Astrocyte (in vitro differentiated cells and primary cell): ENCODE data around the gene FBXL16. TPM values are rescaled to one million over a fixed set of nuclear protein-coding genes. Genes with fewer than 3 reads are reported as not detected.

Source experiments
- DNase-seq: peaks from one replicate; pipeline ENCODE4 v3.0.0-alpha.2; 2010; ENCODE audit warnings: low read depth
- FAIRE-seq: peaks from 2 replicates; lab custom pipeline; 2011; peaks lifted over from hg19 to GRCh38; lab: Jason Lieb, UNC
- H2AFZ ChIP-seq: 2 replicates; pipeline ENCODE4 v1.6.0; 2012; ENCODE audit warnings: low read depth, low read length, inconsistent platforms
- H3K27ac ChIP-seq: 2 replicates; pipeline ENCODE4 v1.5.1; 2011; ENCODE audit warnings: low read depth, low read length, inconsistent platforms
- H3K27me3 ChIP-seq: 2 replicates; pipeline ENCODE4 v1.6.0; 2011; ENCODE audit warnings: low read length, inconsistent platforms; ENCODE audit not compliant: insufficient read depth
- H3K36me3 ChIP-seq: 2 replicates; pipeline ENCODE4 v1.5.1; 2011; ENCODE audit warnings: low read length, inconsistent platforms; ENCODE audit not compliant: insufficient read depth
- H3K4me1 ChIP-seq: 2 replicates; pipeline ENCODE4 v1.5.1; 2011; ENCODE audit warnings: low read length, inconsistent platforms; ENCODE audit not compliant: insufficient read depth
- H3K4me2 ChIP-seq: 2 replicates; pipeline ENCODE4 v1.6.0; 2012; ENCODE audit warnings: low read length, inconsistent platforms
- H3K4me3 ChIP-seq: 2 replicates; pipeline ENCODE4 v1.5.1; 2011; ENCODE audit warnings: low read depth, mild to moderate bottlenecking, low read length, inconsistent platforms; ENCODE audit not compliant: insufficient read depth
- H3K79me2 ChIP-seq: 2 replicates; pipeline ENCODE4 v1.6.0; 2012; ENCODE audit warnings: mild to moderate bottlenecking, low read length, inconsistent platforms; ENCODE audit not compliant: insufficient read depth
- H3K9ac ChIP-seq: 2 replicates; pipeline ENCODE4 v1.6.0; 2012; ENCODE audit warnings: mild to moderate bottlenecking, low read length, inconsistent platforms
- H3K9me3 ChIP-seq: 2 replicates; pipeline ENCODE4 v1.5.1; 2012; ENCODE audit warnings: low read depth, mild to moderate bottlenecking, low read length, inconsistent platforms; ENCODE audit not compliant: insufficient read depth
- H4K20me1 ChIP-seq: 2 replicates; pipeline ENCODE4 v1.6.0; 2012; ENCODE audit warnings: low read length, inconsistent platforms; ENCODE audit not compliant: insufficient read depth
- H3K27ac Mint-ChIP-seq: one replicate; pipeline ENCODE4 v1.8.0; 2021; ENCODE audit warnings: mild to moderate bottlenecking, mixed read lengths; ENCODE audit not compliant: unreplicated experiment
- H3K27me3 Mint-ChIP-seq: one replicate; pipeline ENCODE4 v1.8.0; 2021; ENCODE audit warnings: low read depth, mixed read lengths; ENCODE audit not compliant: unreplicated experiment
- H3K36me3 Mint-ChIP-seq: one replicate; pipeline ENCODE4 v1.8.0; 2021; ENCODE audit warnings: low read depth, mixed read lengths; ENCODE audit not compliant: unreplicated experiment
- H3K4me1 Mint-ChIP-seq: one replicate; pipeline ENCODE4 v1.8.0; 2021; ENCODE audit warnings: low read depth, mixed read lengths; ENCODE audit not compliant: unreplicated experiment
- H3K4me3 Mint-ChIP-seq: one replicate; pipeline ENCODE4 v1.8.0; 2021; ENCODE audit warnings: mild to moderate bottlenecking, moderate library complexity, mixed read lengths; ENCODE audit not compliant: unreplicated experiment
- H3K9me3 Mint-ChIP-seq: one replicate; pipeline ENCODE4 v1.8.0; 2021; ENCODE audit warnings: mild to moderate bottlenecking, mixed read lengths; ENCODE audit not compliant: unreplicated experiment
- CTCF ChIP-seq: IDR thresholded peaks from 2 replicates; pipeline ENCODE4 v1.5.1; 2011; ENCODE audit warnings: low read depth, mild to moderate bottlenecking, inconsistent platforms, low read length, moderate library complexity; ENCODE audit not compliant: insufficient read depth
- EZH2 ChIP-seq: IDR thresholded peaks from 2 replicates; pipeline ENCODE4 v1.6.1; 2012; ENCODE audit warnings: mild to moderate bottlenecking, low read length, inconsistent platforms; ENCODE audit not compliant: insufficient read depth
- total RNA-seq: library from RNA; stranded (reverse); gene quantifications from 2 replicates; pipeline ENCODE4 v1.2.1, GENCODE V29; 2021

FBXL16 gene
- total RNA-seq, 1 donor from 2014 or later: 5.2 TPM

GRCh38 chr16:752007-752312 is 46.4 kb upstream of the FBXL16 start:
- Mint-ChIP-seq H3K4me1 (peaks cover 5% of the 10 kb centered on the region), H3K27me3 (peaks cover 14% of the 10 kb centered on the region), H3K36me3 (no peaks in the 10 kb centered on the region), H3K27ac (no peak overlapping the region), H3K4me3 (peak overlapping the region; percentile 16), H3K9me3 (peaks cover 5% of the 10 kb centered on the region)
- H3K27ac ChIP-seq: no peak overlapping the region
- no peak overlapping the region for H3K4me3 ChIP-seq
- H3K9me3 ChIP-seq: no peaks in the 10 kb centered on the region
- FAIRE-seq (no peak), DNase-seq (no peak)
- H4K20me1 ChIP-seq: no peaks in the 10 kb centered on the region
- H3K27me3 ChIP-seq: peaks cover 2% of the 10 kb centered on the region
- H3K9ac ChIP-seq: no peak overlapping the region
- no peak overlapping the region for H2AFZ ChIP-seq
- H3K4me2 ChIP-seq: peak overlapping the region; percentile 22
- no peaks in the 10 kb centered on the region for H3K79me2 ChIP-seq
- H3K36me3 ChIP-seq: no peaks in the 10 kb centered on the region
- H3K4me1 ChIP-seq: peaks cover 8% of the 10 kb centered on the region
- TF ChIP-seq CTCF (no peak), EZH2 (no peak)

- H3K9me3 Mint-ChIP-seq: peaks cover 2% of the 10 kb centered on the region
- H3K27ac ChIP-seq: no peak overlapping the region
- FAIRE-seq (no peak), DNase-seq (no peak)
- H3K79me2 ChIP-seq: no peaks in the 10 kb centered on the region
- H3K9ac ChIP-seq: no peak overlapping the region
- no peak overlapping the region for H3K4me3 ChIP-seq
- H3K27me3 ChIP-seq: peaks cover 2% of the 10 kb centered on the region
- TF ChIP-seq CTCF (no peak), EZH2 (no peak)
- peaks cover 12% of the 10 kb centered on the region for H3K27me3 Mint-ChIP-seq
- H3K36me3 ChIP-seq: no peaks in the 10 kb centered on the region
- H2AFZ ChIP-seq: no peak overlapping the region
- H3K36me3 Mint-ChIP-seq: no peaks in the 10 kb centered on the region
- H3K27ac Mint-ChIP-seq: no peak overlapping the region
- H4K20me1 ChIP-seq: no peaks in the 10 kb centered on the region
- peaks cover 8% of the 10 kb centered on the region for H3K4me1 ChIP-seq
- H3K4me3 Mint-ChIP-seq: no peak overlapping the region
- peaks cover 5% of the 10 kb centered on the region for H3K4me1 Mint-ChIP-seq
- no peaks in the 10 kb centered on the region for H3K9me3 ChIP-seq
- H3K4me2 ChIP-seq: peak overlapping the region; percentile 22
These were observed 45.8 kb upstream of the FBXL16 start for GRCh38 chr16:751152-752006.

GRCh38 chr16:750485-750884 is 44.9 kb upstream of the FBXL16 start:
- FAIRE-seq: no peak

More at GRCh38 chr16:750485-750884, 44.9 kb upstream of the FBXL16 start:
- Histone ChIP-seq H4K20me1 (no peaks in the 10 kb centered on the region), H2AFZ (no peak overlapping the region), H3K9me3 (no peaks in the 10 kb centered on the region), H3K4me2 (no peak overlapping the region), H3K36me3 (no peaks in the 10 kb centered on the region), H3K79me2 (no peaks in the 10 kb centered on the region), H3K27me3 (peaks cover 2% of the 10 kb centered on the region), H3K9ac (no peak overlapping the region), H3K4me3 (no peak overlapping the region), H3K27ac (no peak overlapping the region), H3K4me1 (peaks cover 8% of the 10 kb centered on the region)
- no peaks in the 10 kb centered on the region for H3K9me3 Mint-ChIP-seq
- no peak overlapping the region for H3K27ac Mint-ChIP-seq
- H3K4me1 Mint-ChIP-seq: peaks cover 5% of the 10 kb centered on the region
- H3K27me3 Mint-ChIP-seq: peaks cover 12% of the 10 kb centered on the region
- TF ChIP-seq EZH2 (no peak), CTCF (no peak)
- H3K4me3 Mint-ChIP-seq: no peak overlapping the region
- DNase-seq: no peak
- H3K36me3 Mint-ChIP-seq: no peaks in the 10 kb centered on the region
